GM12892 (cell line): Measurements from ENCODE around the gene HTR3B.

Source experiments
- POLR2AphosphoS5 ChIP-seq: IDR thresholded peaks from 2 replicates; pipeline ENCODE4 v1.6.1; 2011; ENCODE audit warnings: low read depth, low read length, control low read depth
- TAF1 ChIP-seq: IDR thresholded peaks from 2 replicates; pipeline ENCODE4 v1.6.1; 2011; ENCODE audit warnings: low read depth, mild to moderate bottlenecking, control low read depth, low read length, borderline replicate concordance

DNA sequence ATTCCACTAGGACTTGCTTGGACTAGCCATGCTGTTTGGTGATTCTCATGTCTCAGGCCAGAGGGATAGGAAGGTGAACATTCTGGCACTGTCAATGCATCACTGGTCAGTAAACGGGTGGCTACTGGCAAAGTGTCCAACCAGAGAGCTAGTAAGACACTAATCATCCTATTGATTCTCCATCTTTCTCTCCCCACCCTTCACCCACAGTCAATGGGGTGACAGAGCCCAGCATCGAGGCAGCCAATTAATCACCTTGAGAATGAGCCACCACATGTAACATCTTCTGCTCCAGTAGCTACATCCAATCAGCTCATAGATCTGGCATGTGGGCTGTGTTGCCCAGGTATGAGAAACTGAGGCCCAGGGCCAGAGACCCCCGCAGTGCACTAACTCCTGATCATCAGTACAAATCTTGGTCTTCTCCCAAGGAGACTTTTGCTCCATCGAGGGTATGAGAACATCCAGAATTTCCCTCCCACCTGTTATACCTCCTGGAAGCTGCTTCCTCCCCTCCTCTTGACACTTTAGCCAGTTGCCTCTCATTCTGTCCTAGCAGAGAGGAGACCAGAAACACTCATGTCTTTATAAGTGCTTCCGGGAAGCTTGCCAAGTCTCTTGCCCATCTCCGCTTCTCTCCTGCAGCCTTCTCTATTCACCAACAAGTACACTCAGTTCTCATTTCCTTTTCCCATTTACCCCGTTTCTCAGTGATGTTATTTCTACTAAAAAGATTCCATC, 87.3 kb downstream of the HTR3B start:
- TF ChIP-seq POLR2AphosphoS5: no peak
- TF ChIP-seq TAF1: no peak
